ENCODE data around the gene COG7.

DNA sequence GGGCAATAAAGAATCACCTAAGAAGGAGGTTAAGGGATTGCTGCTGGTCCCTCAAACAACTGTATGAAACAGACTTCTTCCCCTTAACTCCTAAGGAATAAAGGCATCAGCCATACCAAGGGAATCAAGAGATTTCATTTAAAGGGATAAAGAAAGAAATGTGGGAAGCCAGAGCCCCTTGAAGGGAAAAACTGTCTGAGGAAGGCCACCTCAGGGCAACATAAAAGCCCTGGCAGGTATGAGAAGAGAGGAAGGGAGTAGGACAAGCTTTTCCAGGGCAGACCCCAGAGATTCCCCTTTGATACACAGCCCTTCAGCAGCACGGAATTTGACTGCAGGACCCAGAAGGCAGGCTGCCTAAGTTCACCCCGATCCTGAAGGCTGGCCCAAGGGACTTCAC, 43.5 kb downstream of the COG7 start:
- TF ChIP-seq, protein P1, sequence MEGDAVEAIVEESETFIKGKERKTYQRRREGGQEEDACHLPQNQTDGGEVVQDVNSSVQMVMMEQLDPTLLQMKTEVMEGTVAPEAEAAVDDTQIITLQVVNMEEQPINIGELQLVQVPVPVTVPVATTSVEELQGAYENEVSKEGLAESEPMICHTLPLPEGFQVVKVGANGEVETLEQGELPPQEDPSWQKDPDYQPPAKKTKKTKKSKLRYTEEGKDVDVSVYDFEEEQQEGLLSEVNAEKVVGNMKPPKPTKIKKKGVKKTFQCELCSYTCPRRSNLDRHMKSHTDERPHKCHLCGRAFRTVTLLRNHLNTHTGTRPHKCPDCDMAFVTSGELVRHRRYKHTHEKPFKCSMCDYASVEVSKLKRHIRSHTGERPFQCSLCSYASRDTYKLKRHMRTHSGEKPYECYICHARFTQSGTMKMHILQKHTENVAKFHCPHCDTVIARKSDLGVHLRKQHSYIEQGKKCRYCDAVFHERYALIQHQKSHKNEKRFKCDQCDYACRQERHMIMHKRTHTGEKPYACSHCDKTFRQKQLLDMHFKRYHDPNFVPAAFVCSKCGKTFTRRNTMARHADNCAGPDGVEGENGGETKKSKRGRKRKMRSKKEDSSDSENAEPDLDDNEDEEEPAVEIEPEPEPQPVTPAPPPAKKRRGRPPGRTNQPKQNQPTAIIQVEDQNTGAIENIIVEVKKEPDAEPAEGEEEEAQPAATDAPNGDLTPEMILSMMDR (conservative IDR thresholded peaks at IDR 0.05) = no peak
- no peak for TF ChIP-seq EZH2 (IDR thresholded peaks at IDR 0.05; ENCODE audit: low read depth)
